ENCODE measurements around the gene SPEF2. TPM values are rescaled to one million over a fixed set of nuclear protein-coding genes. Genes with fewer than 3 reads are reported as not detected.

The SPEF2 gene
- total and polyA plus RNA-seq, 2 experiments from 2014 or later, result 0.17 to 0.21 TPM

- H3F3A ChIP-seq (replicated peaks; ENCODE audit: low read depth), result no peaks in the 10 kb centered on the region
- ATAC-seq, result no peak
- H3K4me1 ChIP-seq (ENCODE audit: insufficient read depth), result no peaks in the 10 kb centered on the region
- DNase-seq (ENCODE audit: low spot score), result no peak
- no peaks in the 10 kb centered on the region for H3K27me3 Mint-ChIP-seq (ENCODE audit: insufficient read depth, low read depth, poor library complexity)
- no peaks in the 10 kb centered on the region for H3K27me3 ChIP-seq (ENCODE audit: insufficient read depth)
- TF ChIP-seq ZNF114 (CRISPR knock-in tag; IDR thresholded peaks at IDR 0.05) (no peak), JUNB (IDR thresholded peaks at IDR 0.05; ENCODE audit: unreplicated experiment) (no peak), STAT1 (IDR thresholded peaks at IDR 0.05; ENCODE audit: unreplicated experiment) (no peak), CTCF (conservative IDR thresholded peaks at IDR 0.05; ENCODE audit: low read depth in 2 of 2) (no peak), EZH2 (IDR thresholded peaks at IDR 0.05; ENCODE audit: low read depth, unreplicated experiment) (no peak)
- H3K79me2 ChIP-seq (replicated peaks; ENCODE audit: insufficient read depth), result no peaks in the 10 kb centered on the region
- no peak overlapping the region for H3K27ac Mint-ChIP-seq
- no peak overlapping the region for H3K4me2 ChIP-seq
- no peak overlapping the region for H3K4me3 Mint-ChIP-seq
- H3K4me1 Mint-ChIP-seq, result no peaks in the 10 kb centered on the region
- H3K9me2 ChIP-seq (ENCODE audit: insufficient read depth), result no peaks in the 10 kb centered on the region
- no peaks in the 10 kb centered on the region for H3K9me3 Mint-ChIP-seq
- H3K36me3 ChIP-seq (ENCODE audit: insufficient read depth), result no peaks in the 10 kb centered on the region
- H2AFZ ChIP-seq, result no peak overlapping the region
- H3K4me3 ChIP-seq, result no peak overlapping the region
- no peaks in the 10 kb centered on the region for H4K20me1 ChIP-seq (replicated peaks; ENCODE audit: insufficient read depth)
- H3K36me3 Mint-ChIP-seq (ENCODE audit: low read depth), result no peaks in the 10 kb centered on the region
- H3K27ac ChIP-seq (ENCODE audit: low read depth), result no peak overlapping the region
These were observed 210.5 kb downstream of the SPEF2 start for GRCh38 chr5:35828082-35828598.

- Histone ChIP-seq H3F3A (replicated peaks; ENCODE audit: low read depth) (no peaks in the 10 kb centered on the region), H3K9me2 (ENCODE audit: insufficient read depth) (no peaks in the 10 kb centered on the region), H4K20me1 (replicated peaks; ENCODE audit: insufficient read depth) (no peaks in the 10 kb centered on the region), H3K79me2 (replicated peaks; ENCODE audit: insufficient read depth) (no peaks in the 10 kb centered on the region), H3K36me3 (ENCODE audit: insufficient read depth) (no peaks in the 10 kb centered on the region), H3K27me3 (ENCODE audit: insufficient read depth) (no peaks in the 10 kb centered on the region), H3K27ac (ENCODE audit: low read depth) (no peak overlapping the region), H3K4me2 (no peak overlapping the region), H2AFZ (no peak overlapping the region), H3K4me3 (no peak overlapping the region), H3K4me1 (ENCODE audit: insufficient read depth) (no peaks in the 10 kb centered on the region)
- Mint-ChIP-seq H3K4me1 (no peaks in the 10 kb centered on the region), H3K27me3 (ENCODE audit: insufficient read depth, low read depth, poor library complexity) (peaks cover 1% of the 10 kb centered on the region), H3K27ac (no peak overlapping the region), H3K9me3 (no peaks in the 10 kb centered on the region), H3K36me3 (ENCODE audit: low read depth) (no peaks in the 10 kb centered on the region), H3K4me3 (no peak overlapping the region)
- DNase-seq (ENCODE audit: low spot score) (no peak), ATAC-seq (no peak)
- no peak for TF ChIP-seq ETS1 (IDR thresholded peaks at IDR 0.05)
- no peak for TF ChIP-seq JUNB (IDR thresholded peaks at IDR 0.05; ENCODE audit: unreplicated experiment)
- TF ChIP-seq CTCF (conservative IDR thresholded peaks at IDR 0.05; ENCODE audit: low read depth in 2 of 2), result no peak
- no peak for TF ChIP-seq CREB1 (CRISPR knock-in tag; IDR thresholded peaks at IDR 0.05; ENCODE audit: low read depth)
- no peak for TF ChIP-seq ZNF114 (CRISPR knock-in tag; IDR thresholded peaks at IDR 0.05)
- TF ChIP-seq ZNF331 (CRISPR knock-in tag; IDR thresholded peaks at IDR 0.05; ENCODE audit: low read depth), result no peak
- no peak for TF ChIP-seq EZH2 (IDR thresholded peaks at IDR 0.05; ENCODE audit: low read depth, unreplicated experiment)
- TF ChIP-seq ZNF462 (CRISPR knock-in tag; IDR thresholded peaks at IDR 0.05), result no peak
- TF ChIP-seq NANOG (IDR thresholded peaks at IDR 0.05; ENCODE audit: borderline replicate concordance), result no peak
These were observed 212.9 kb downstream of the SPEF2 start for GRCh38 chr5:35830587-35830986.
